PC-3 (cell line): ENCODE data around the gene TIMMDC1. TPM values are rescaled to one million over a fixed set of nuclear protein-coding genes. Genes with fewer than 3 reads are reported as not detected.

Experiments used
- ATAC-seq: fragments of 200-7000 bp; cut with Tn5 transposase; 2 replicates; pipeline ENCODE4 v1.9.1; 2020; ENCODE audit warnings: mild to moderate bottlenecking, moderate library complexity
- BruUV-seq: library from RNA; stranded (reverse); fragments of 400-500 nt; replicated peaks from 2 replicates; lab custom pipeline; 2021; lab: Mats Ljungman, UMichigan
- CTCF ChIA-PET: fragments of 300-600 bp; sonication (Branson Sonifier 250); formaldehyde crosslinking; loops from one replicate; lab custom pipeline; 2022; ENCODE audit warnings: antibody characterized with exemption; lab: Charles Lee
- POLR2A ChIA-PET: fragments of 300-600 bp; sonication (Branson Sonifier 250); formaldehyde crosslinking; loops from one replicate; lab custom pipeline; 2022; ENCODE audit warnings: antibody characterized with exemption; ENCODE audit not compliant: unreplicated experiment; lab: Charles Lee
- DNase-seq: peaks from one replicate; pipeline ENCODE4 v3.0.0-alpha.2; 2015
- H2AFZ ChIP-seq: fragments of 300-600 bp; sonication (generic); 2 replicates; pipeline ENCODE4 v1.6.0; 2016; ENCODE audit warnings: antibody characterized with exemption, low read length
- H3F3A ChIP-seq: fragments of 300-600 bp; sonication (generic); one replicate; pipeline ENCODE4 v1.6.0; 2017; ENCODE audit warnings: antibody characterized with exemption, low read length, control low read depth, mild to moderate bottlenecking; ENCODE audit not compliant: unreplicated experiment
- H3K27ac ChIP-seq: fragments of 300-600 bp; sonication (generic); 2 replicates; pipeline ENCODE4 v1.5.1; 2016; ENCODE audit warnings: mild to moderate bottlenecking, low read length
- H3K27me3 ChIP-seq: fragments of 300-600 bp; sonication (generic); 2 replicates; pipeline ENCODE4 v1.6.1; 2016; ENCODE audit warnings: low read length, mixed read lengths
- H3K36me3 ChIP-seq: fragments of 300-600 bp; sonication (generic); 2 replicates; pipeline ENCODE4 v1.6.1; 2016; ENCODE audit warnings: low read depth, mixed run types, low read length, mixed read lengths
- H3K4me1 ChIP-seq: fragments of 300-600 bp; sonication (generic); 2 replicates; pipeline ENCODE4 v1.5.1; 2016; ENCODE audit warnings: low read length; ENCODE audit not compliant: insufficient read depth
- H3K4me2 ChIP-seq: fragments of 300-600 bp; sonication (generic); 2 replicates; pipeline ENCODE4 v1.6.0; 2016; ENCODE audit warnings: low read length
- H3K4me3 ChIP-seq: fragments of 300-600 bp; sonication (generic); 2 replicates; pipeline ENCODE4 v1.5.1; 2016; ENCODE audit warnings: mild to moderate bottlenecking, low read length, mixed read lengths
- H3K79me2 ChIP-seq: fragments of 300-600 bp; sonication (generic); 2 replicates; pipeline ENCODE4 v1.6.1; 2017; ENCODE audit warnings: low read length, mixed read lengths
- H3K9ac ChIP-seq: fragments of 300-600 bp; sonication (generic); 2 replicates; pipeline ENCODE4 v1.6.0; 2016; ENCODE audit warnings: mild to moderate bottlenecking, low read length
- H3K9me2 ChIP-seq: fragments of 300-600 bp; sonication (generic); replicated peaks from 2 replicates; pipeline ENCODE4 v1.6.1; 2016; ENCODE audit warnings: mixed run types, low read length, mixed read lengths
- H3K9me3 ChIP-seq: fragments of 300-600 bp; sonication (generic); 2 replicates; pipeline ENCODE4 v1.6.1; 2016; ENCODE audit warnings: low read length, mixed read lengths
- H4K20me1 ChIP-seq: fragments of 300-600 bp; sonication (generic); 2 replicates; pipeline ENCODE4 v1.6.1; 2016; ENCODE audit warnings: low read length, mixed read lengths
- EZH2 ChIP-seq: fragments of 300-600 bp; sonication (generic); IDR thresholded peaks from one replicate; pipeline ENCODE4 v1.6.1; 2017; ENCODE audit warnings: antibody characterized with exemption, mild to moderate bottlenecking, low read length; ENCODE audit not compliant: unreplicated experiment
- EZH2phosphoT487 ChIP-seq: fragments of 300-600 bp; sonication (generic); IDR thresholded peaks from 2 replicates; pipeline ENCODE4 v1.6.1; 2018; ENCODE audit warnings: mild to moderate bottlenecking, antibody characterized with exemption, low read length, borderline replicate concordance
- intact Hi-C: fragments of 100-400 bp; cut with micrococcal nuclease; formaldehyde crosslinking; loops from 2 replicates; pipeline ENCODE4 v1.9.0; 2023
- total RNA-seq: library from RNA; depleted of rRNA; stranded (reverse); fragments of >200 nt; gene quantifications from 2 replicates; pipeline ENCODE4 v1.2.3, GENCODE V29; 2014
- TF ChIP-seq, protein P1 (sequence below): fragments of 300-600 bp; sonication (generic); conservative IDR thresholded peaks from 2 replicates; pipeline ENCODE4 v1.5.1; 2017; ENCODE audit warnings: antibody characterized with exemption, low read depth, mild to moderate bottlenecking, low read length

Gene TIMMDC1
- total RNA-seq, 1 experiment from 2014 or later: 142 TPM

DNA sequence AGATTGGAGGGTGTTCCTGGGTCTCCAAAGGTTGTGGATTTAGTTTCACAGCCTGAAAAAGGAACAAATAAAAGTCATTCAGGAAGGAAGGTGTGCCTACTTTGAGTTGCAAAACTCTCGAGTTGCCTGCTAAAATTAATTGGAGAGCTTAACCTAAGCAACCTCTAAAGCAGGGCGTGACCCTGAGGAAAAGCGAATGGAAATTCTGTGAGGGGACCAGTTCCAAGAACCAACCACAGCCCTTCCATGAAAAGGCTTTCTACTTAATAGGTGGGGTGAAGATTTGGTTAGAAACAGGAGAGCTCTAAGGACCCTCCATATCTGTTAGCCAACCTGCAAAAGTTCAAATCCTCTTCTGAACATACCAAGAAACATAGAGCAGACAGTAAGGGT, 59.5 kb downstream of the TIMMDC1 start:
- Histone ChIP-seq H3K4me3 (no peak overlapping the region), H4K20me1 (no peaks in the 10 kb centered on the region), H3K36me3 (no peaks in the 10 kb centered on the region), H3K79me2 (no peaks in the 10 kb centered on the region), H3K27me3 (no peaks in the 10 kb centered on the region), H3K4me1 (no peaks in the 10 kb centered on the region), H3K4me2 (no peak overlapping the region), H3K9me2 (no peaks in the 10 kb centered on the region), H3K27ac (no peak overlapping the region), H3K9ac (no peak overlapping the region), H2AFZ (no peak overlapping the region), H3F3A (no peaks in the 10 kb centered on the region), H3K9me3 (no peaks in the 10 kb centered on the region)
- DNase-seq (no peak), ATAC-seq (no peak)
- ChIA-PET POLR2A (no interaction called here), CTCF (no interaction called here)
- no TSS peak for BruUV-seq
- intact Hi-C loops: no loop called here
- TF ChIP-seq, protein P1, sequence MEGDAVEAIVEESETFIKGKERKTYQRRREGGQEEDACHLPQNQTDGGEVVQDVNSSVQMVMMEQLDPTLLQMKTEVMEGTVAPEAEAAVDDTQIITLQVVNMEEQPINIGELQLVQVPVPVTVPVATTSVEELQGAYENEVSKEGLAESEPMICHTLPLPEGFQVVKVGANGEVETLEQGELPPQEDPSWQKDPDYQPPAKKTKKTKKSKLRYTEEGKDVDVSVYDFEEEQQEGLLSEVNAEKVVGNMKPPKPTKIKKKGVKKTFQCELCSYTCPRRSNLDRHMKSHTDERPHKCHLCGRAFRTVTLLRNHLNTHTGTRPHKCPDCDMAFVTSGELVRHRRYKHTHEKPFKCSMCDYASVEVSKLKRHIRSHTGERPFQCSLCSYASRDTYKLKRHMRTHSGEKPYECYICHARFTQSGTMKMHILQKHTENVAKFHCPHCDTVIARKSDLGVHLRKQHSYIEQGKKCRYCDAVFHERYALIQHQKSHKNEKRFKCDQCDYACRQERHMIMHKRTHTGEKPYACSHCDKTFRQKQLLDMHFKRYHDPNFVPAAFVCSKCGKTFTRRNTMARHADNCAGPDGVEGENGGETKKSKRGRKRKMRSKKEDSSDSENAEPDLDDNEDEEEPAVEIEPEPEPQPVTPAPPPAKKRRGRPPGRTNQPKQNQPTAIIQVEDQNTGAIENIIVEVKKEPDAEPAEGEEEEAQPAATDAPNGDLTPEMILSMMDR: no peak
- no peak for TF ChIP-seq EZH2
- TF ChIP-seq EZH2phosphoT487: no peak

DNA sequence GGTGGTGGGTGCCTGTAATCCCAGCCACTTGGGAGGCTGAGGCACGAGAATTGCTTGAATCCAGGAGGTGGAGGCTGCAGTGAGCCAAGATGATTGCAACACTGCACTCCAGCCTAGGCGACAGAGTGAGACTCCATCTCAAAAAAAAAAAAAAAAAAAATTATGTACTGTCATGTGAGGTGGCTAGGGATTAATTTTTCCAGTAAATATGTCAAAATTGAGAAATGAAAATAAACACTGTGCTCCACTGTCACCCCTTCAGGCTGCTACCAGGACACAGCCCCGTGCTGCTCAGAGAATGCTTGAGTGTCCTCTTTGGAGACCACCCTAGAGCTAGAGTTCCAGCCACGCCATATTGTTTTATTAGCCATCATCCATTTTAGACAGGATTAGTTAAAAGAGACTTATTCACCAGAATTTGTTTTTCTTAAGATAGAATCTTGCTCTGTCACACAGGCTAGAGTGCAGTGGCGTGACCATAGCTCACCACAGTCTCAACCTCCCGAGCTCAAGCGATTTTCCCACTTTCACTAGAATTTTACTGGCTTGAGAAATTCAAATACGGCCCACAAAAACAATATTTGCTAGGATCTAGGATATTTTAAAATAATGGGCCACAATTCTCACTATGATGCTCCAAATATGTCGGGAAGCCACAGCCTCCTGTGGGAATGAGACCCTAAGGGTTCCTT, 60.4 kb downstream of the TIMMDC1 start:
- H4K20me1 ChIP-seq: no peaks in the 10 kb centered on the region
- no peaks in the 10 kb centered on the region for H3K9me3 ChIP-seq
- no peak overlapping the region for H3K27ac ChIP-seq
- H3K27me3 ChIP-seq: no peaks in the 10 kb centered on the region
- H2AFZ ChIP-seq: peak overlapping the region; percentile 31; the same call in 1 of the 2 replicates
- ATAC-seq (no peak), DNase-seq (no peak)
- POLR2A ChIA-PET: no interaction called here
- H3K9ac ChIP-seq: no peak overlapping the region
- H3K4me2 ChIP-seq: no peak overlapping the region
- intact Hi-C loops: no loop called here
- no TSS peak for BruUV-seq
- TF ChIP-seq EZH2phosphoT487 (no peak), EZH2 (no peak)
- TF ChIP-seq, protein P1: no peak
- no peaks in the 10 kb centered on the region for H3K36me3 ChIP-seq
- H3K79me2 ChIP-seq: no peaks in the 10 kb centered on the region
- CTCF ChIA-PET: no interaction called here
- H3K4me1 ChIP-seq: no peaks in the 10 kb centered on the region
- H3K9me2 ChIP-seq: no peaks in the 10 kb centered on the region
- H3F3A ChIP-seq: no peaks in the 10 kb centered on the region
- no peak overlapping the region for H3K4me3 ChIP-seq

DNA sequence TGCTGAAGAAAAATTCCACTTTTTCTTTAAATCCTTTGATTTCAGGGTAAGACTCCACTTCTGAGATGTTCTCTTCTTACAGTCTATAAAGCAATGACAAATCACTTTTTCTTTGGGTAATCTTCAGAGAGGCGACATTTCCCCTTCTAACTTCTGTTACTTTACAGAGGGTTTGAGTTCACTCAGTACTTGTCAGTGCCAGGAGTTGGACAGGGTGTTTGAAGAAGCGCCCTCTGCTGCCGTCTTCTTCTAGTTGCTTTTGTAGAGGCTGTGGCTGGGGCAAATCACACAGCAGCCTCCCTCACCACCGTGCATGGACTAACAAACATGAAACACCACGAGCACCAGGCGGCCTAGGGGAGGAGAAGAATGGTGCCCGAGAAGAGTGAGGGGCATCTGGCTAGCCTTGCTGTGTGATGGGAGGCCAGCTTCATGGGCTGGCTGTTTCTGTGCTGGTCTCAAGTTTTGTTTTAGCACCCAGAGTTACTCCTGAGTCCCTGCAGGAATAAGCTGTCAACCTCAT, 61.2 kb downstream of the TIMMDC1 start, which contains the start of gene CD80:
CD80 (minus strand) TSS at position 174 of the 523 bp plus-strand sequence. CDS start 1,886 bp downstream, outside the sequence.
- H3K36me3 ChIP-seq: no peaks in the 10 kb centered on the region
- peak within 1 kb of the TSS; percentile 42; the same call in 1 of the 2 replicates for H3K4me2 ChIP-seq
- H3K27me3 ChIP-seq: no peaks in the 10 kb centered on the region
- no peaks in the 10 kb centered on the region for H3K79me2 ChIP-seq
- no peaks in the 10 kb centered on the region for H3K9me3 ChIP-seq
- H2AFZ ChIP-seq: peak within 1 kb of the TSS; percentile 78
- H3K4me1 ChIP-seq: no peaks in the 10 kb centered on the region
- ChIA-PET CTCF (interaction anchor here (1.2 kb wide), 1 partner anchor 103 kb away, joined by 3 read pairs; no protein-coding TSS in a partner anchor), POLR2A (no interaction called here)
- no peak within 1 kb of the TSS for H3K27ac ChIP-seq
- no peak within 1 kb of the TSS for H3K9ac ChIP-seq
- TF ChIP-seq EZH2: no peak
- TF ChIP-seq, protein P1: peak; percentile 69
- H3F3A ChIP-seq: no peaks in the 10 kb centered on the region
- no peaks in the 10 kb centered on the region for H3K9me2 ChIP-seq
- H3K4me3 ChIP-seq: no peak within 1 kb of the TSS
- H4K20me1 ChIP-seq: no peaks in the 10 kb centered on the region
- ATAC-seq: peak; percentile 96
- BruUV-seq: no TSS peak
- intact Hi-C loops: no loop called here
- DNase-seq: peak; percentile 64
